Neural progenitor cell (in vitro differentiated cells): Measurements from ENCODE around the gene TPD52L1. TPM values are rescaled to one million over a fixed set of nuclear protein-coding genes. Genes with fewer than 3 reads are reported as not detected.

Source experiments
- DNase-seq: peaks from one replicate; pipeline ENCODE4 v3.0.0-alpha.2; 2016; ENCODE audit warnings: low spot score
- H2AFZ ChIP-seq: fragments of 200-600 bp; sonication (generic); replicated peaks from 2 replicates; pipeline ENCODE4 v1.6.1; 2016; ENCODE audit warnings: antibody characterized with exemption
- H3F3A ChIP-seq: fragments of 200-600 bp; sonication (generic); 2 replicates; pipeline ENCODE4 v1.6.1; 2016; ENCODE audit warnings: antibody characterized with exemption, low read depth
- H3K27ac ChIP-seq: fragments of 200-600 bp; sonication (generic); 2 replicates; pipeline ENCODE4 v1.5.1; 2016; ENCODE audit warnings: mild to moderate bottlenecking
- H3K27me3 ChIP-seq: fragments of 200-600 bp; sonication (generic); 2 replicates; pipeline ENCODE4 v1.6.1; 2016; ENCODE audit warnings: mild to moderate bottlenecking, moderate library complexity
- H3K36me3 ChIP-seq: fragments of 200-600 bp; sonication (generic); 2 replicates; pipeline ENCODE4 v1.5.1; 2016
- H3K4me1 ChIP-seq: fragments of 200-600 bp; sonication (generic); 2 replicates; pipeline ENCODE4 v1.6.1; 2016; ENCODE audit warnings: mixed run types
- H3K4me2 ChIP-seq: fragments of 200-600 bp; sonication (generic); 2 replicates; pipeline ENCODE4 v1.6.1; 2016
- H3K4me3 ChIP-seq: fragments of 200-600 bp; sonication (generic); 2 replicates; pipeline ENCODE4 v1.5.1; 2016
- H3K79me2 ChIP-seq: fragments of 200-600 bp; sonication (generic); 2 replicates; pipeline ENCODE4 v1.6.1; 2016; ENCODE audit warnings: low read depth
- H3K9ac ChIP-seq: fragments of 200-600 bp; sonication (generic); 2 replicates; pipeline ENCODE4 v1.6.1; 2016
- H3K9me3 ChIP-seq: fragments of 200-600 bp; sonication (generic); 2 replicates; pipeline ENCODE4 v1.5.1; 2016; ENCODE audit warnings: low read depth
- H4K20me1 ChIP-seq: fragments of 200-600 bp; sonication (generic); 2 replicates; pipeline ENCODE4 v1.6.1; 2016; ENCODE audit warnings: low read depth
- H3K27ac Mint-ChIP-seq: 3 replicates; pipeline ENCODE4 v1.8.0; 2021; ENCODE audit warnings: mixed read lengths
- H3K27me3 Mint-ChIP-seq: 2 replicates; pipeline ENCODE4 v1.8.0; 2022; ENCODE audit warnings: low read depth, mild to moderate bottlenecking, inconsistent platforms, moderate library complexity, mixed read lengths; ENCODE audit not compliant: insufficient read depth
- H3K36me3 Mint-ChIP-seq: 3 replicates; pipeline ENCODE4 v1.8.0; 2021; ENCODE audit warnings: mixed read lengths
- H3K4me1 Mint-ChIP-seq: 3 replicates; pipeline ENCODE4 v1.8.0; 2021; ENCODE audit warnings: mixed read lengths
- H3K4me3 Mint-ChIP-seq: 3 replicates; pipeline ENCODE4 v1.8.0; 2021; ENCODE audit warnings: mild to moderate bottlenecking, moderate library complexity, mixed read lengths
- H3K9me3 Mint-ChIP-seq: 3 replicates; pipeline ENCODE4 v1.8.0; 2020; ENCODE audit warnings: mixed read lengths
- CTCF ChIP-seq: fragments of 200-600 bp; sonication (generic); IDR thresholded peaks from 2 replicates; pipeline ENCODE4 v1.5.1; 2017; ENCODE audit warnings: antibody characterized with exemption, mild to moderate bottlenecking
- EZH2 ChIP-seq: fragments of 200-600 bp; sonication (generic); IDR thresholded peaks from 2 replicates; pipeline ENCODE4 v1.6.1; 2017; ENCODE audit warnings: antibody characterized with exemption, mild to moderate bottlenecking, moderate library complexity
- EZH2phosphoT487 ChIP-seq: fragments of 200-600 bp; sonication (generic); IDR thresholded peaks from 2 replicates; pipeline ENCODE4 v1.6.1; 2017; ENCODE audit warnings: antibody characterized with exemption
- total RNA-seq: library from RNA; depleted of rRNA; stranded (reverse); fragments of >200 nt; gene quantifications from 2 replicates; pipeline ENCODE4 v1.2.3, GENCODE V29; 2015; ENCODE audit warnings: low replicate concordance

TPD52L1 gene
- total RNA-seq, 1 donor from 2014 or later: 9.5 TPM

- Mint-ChIP-seq H3K27me3 (peaks cover 2% of the 10 kb centered on the region), H3K27ac (no peak overlapping the region), H3K9me3 (no peaks in the 10 kb centered on the region), H3K36me3 (no peaks in the 10 kb centered on the region), H3K4me1 (peaks cover 9% of the 10 kb centered on the region), H3K4me3 (no peak overlapping the region)
- DNase-seq: no peak
- Histone ChIP-seq H3K79me2 (no peaks in the 10 kb centered on the region), H3K27ac (no peak overlapping the region), H3K4me2 (no peak overlapping the region), H3K4me3 (no peak overlapping the region), H3F3A (no peaks in the 10 kb centered on the region), H2AFZ (no peak overlapping the region), H3K4me1 (no peaks in the 10 kb centered on the region), H3K9me3 (no peaks in the 10 kb centered on the region), H3K9ac (no peak overlapping the region), H3K36me3 (no peaks in the 10 kb centered on the region), H3K27me3 (no peaks in the 10 kb centered on the region), H4K20me1 (no peaks in the 10 kb centered on the region)
- no peak for TF ChIP-seq EZH2
- no peak for TF ChIP-seq CTCF
- TF ChIP-seq EZH2phosphoT487: no peak
These were observed 159.4 kb downstream of the TPD52L1 start for GRCh38 chr6:125312950-125313349.

Other genes with a start within 250 kb of the TPD52L1 start
- 13.2 and 24.1 TPM in 2 replicates for gene RNF217, start 191.3 kb upstream of the TPD52L1 start, total RNA-seq
- gene HDDC2, start 148.2 kb downstream of the TPD52L1 start, total RNA-seq: 76.1 and 114 TPM in 2 replicates